HepG2 (cell line): ENCODE results near the gene PCGF2. TPM values are rescaled to one million over a fixed set of nuclear protein-coding genes. Genes with fewer than 3 reads are reported as not detected.

Experiments used
- AHR ChIP-seq: IDR thresholded peaks from 2 replicates; pipeline ENCODE4 v1.6.1; 2018; ENCODE audit warnings: missing genetic modification reagents, missing compliant biosample characterization
- CREB3 ChIP-seq: sonication (generic); formaldehyde crosslinking; IDR thresholded peaks from 2 replicates; pipeline ENCODE4 v1.5.0; 2020; ENCODE audit warnings: missing genetic modification reagents
- GFI1 ChIP-seq: sonication (generic); formaldehyde crosslinking; IDR thresholded peaks from 2 replicates; pipeline ENCODE4 v1.5.0; 2020; ENCODE audit warnings: missing genetic modification reagents, mild to moderate bottlenecking, borderline replicate concordance
- KDM2A ChIP-seq: sonication (generic); formaldehyde crosslinking; IDR thresholded peaks from 2 replicates; pipeline ENCODE4 v1.4.0; 2020; ENCODE audit warnings: low read depth, missing genetic modification reagents, borderline replicate concordance
- MLXIP ChIP-seq: sonication (generic); formaldehyde crosslinking; IDR thresholded peaks from 2 replicates; pipeline ENCODE4 v1.9.0; 2021; ENCODE audit warnings: missing genetic modification reagents, borderline replicate concordance
- MXD1 ChIP-seq: sonication (generic); formaldehyde crosslinking; IDR thresholded peaks from 2 replicates; pipeline ENCODE4 v1.4.0; 2020; ENCODE audit warnings: mild to moderate bottlenecking, missing genetic modification reagents
- PBX3 ChIP-seq: sonication (generic); formaldehyde crosslinking; IDR thresholded peaks from 2 replicates; pipeline ENCODE4 v1.8.1; 2023; ENCODE audit warnings: missing genetic modification reagents, inconsistent platforms, borderline replicate concordance
- PHF5A ChIP-seq: IDR thresholded peaks from one replicate; pipeline ENCODE4 v1.6.1; 2018; ENCODE audit warnings: low read depth, missing genetic modification reagents; ENCODE audit not compliant: unreplicated experiment
- RBFOX2 ChIP-seq: fragments of 200-400 bp; formaldehyde crosslinking; IDR thresholded peaks from 2 replicates; pipeline ENCODE4 v1.6.1; 2017; ENCODE audit warnings: low read depth, mild to moderate bottlenecking, low read length
- TBP ChIP-seq: sonication (generic); formaldehyde crosslinking; IDR thresholded peaks from 2 replicates; pipeline ENCODE4 v1.5.0; 2020; ENCODE audit warnings: missing genetic modification reagents
- TEF ChIP-seq: sonication (generic); formaldehyde crosslinking; IDR thresholded peaks from 2 replicates; pipeline ENCODE4 v1.5.0; 2020; ENCODE audit warnings: missing genetic modification reagents
- ZNF142 ChIP-seq: sonication (generic); formaldehyde crosslinking; IDR thresholded peaks from 2 replicates; pipeline ENCODE4 v1.4.0; 2020; ENCODE audit warnings: missing genetic modification reagents
- ZNF232 ChIP-seq: sonication (generic); formaldehyde crosslinking; IDR thresholded peaks from 2 replicates; pipeline ENCODE4 v1.4.0; 2020; ENCODE audit warnings: missing genetic modification reagents, borderline replicate concordance
- ZNF333 ChIP-seq: sonication (generic); formaldehyde crosslinking; IDR thresholded peaks from 2 replicates; pipeline ENCODE4 v1.4.0; 2020; ENCODE audit warnings: mild to moderate bottlenecking, missing genetic modification reagents, borderline replicate concordance
- ZNF451 ChIP-seq: sonication (generic); formaldehyde crosslinking; IDR thresholded peaks from 2 replicates; pipeline ENCODE4 v1.5.0; 2020; ENCODE audit warnings: mild to moderate bottlenecking, missing genetic modification reagents
- polyA plus RNA-seq, 8 experiments: library from polyadenylated mRNA; depleted of rRNA in 3 of 8; stranded (reverse) in 7 of 8; unstranded in 1 of 8; fragments of >200 nt; fragmentation: Illumina TruSeq in 4 of 8; extraction: Trizol in 4 of 8; gene quantifications; 2 replicates each; pipeline versions ENCODE4 v1.2.1 to v1.2.3, GENCODE V29; 2011 to 2016; ENCODE audit warnings: low read depth in 4 of 8, missing spikeins in 1 of 8, mixed read lengths in 1 of 8; ENCODE audit not compliant: insufficient read depth in 1 of 8
- total RNA-seq, 5 experiments: library from RNA; depleted of rRNA; stranded (reverse); fragments of >200 nt; fragmentation: Illumina TruSeq; extraction: Trizol; gene quantifications; 2 replicates each; pipeline ENCODE4 v1.2.3, GENCODE V29; 2016; ENCODE audit warnings: low read depth in 1 of 5

PCGF2 gene
- total and polyA plus RNA-seq, 2 of the 13 experiments (the other 11 are each of a cell fraction or from before 2014, with no cell fraction given) = 11.6 to 29.4 TPM

- TF ChIP-seq ZNF142 (CRISPR knock-in tag) = peak; percentile 100
- no peak for TF ChIP-seq ZNF232
- TF ChIP-seq PBX3 (CRISPR knock-in tag) = 0 out of 2 replicates have a peak, but pooled peaks have one; percentile 84
- TF ChIP-seq TBP = no peak
- TF ChIP-seq ZNF451 (CRISPR knock-in tag) = 0 out of 2 replicates have a peak, but pooled peaks have one; percentile 4
- TF ChIP-seq CREB3 (CRISPR knock-in tag) = peak; percentile 78; the same call in 1 of the 2 replicates
- peak; percentile 31 for TF ChIP-seq KDM2A (CRISPR knock-in tag)
- TF ChIP-seq GFI1 (CRISPR knock-in tag) = no peak
- 0 out of 2 replicates have a peak, but pooled peaks have one; percentile 30 for TF ChIP-seq AHR (CRISPR knock-in tag)
- TF ChIP-seq ZNF333 (CRISPR knock-in tag) = no peak
- peak; percentile 5; the same call in 1 of the 2 replicates for TF ChIP-seq MXD1
- TF ChIP-seq RBFOX2 = peak; percentile 83
- TF ChIP-seq MLXIP = peak; percentile 65; the same call in 1 of the 2 replicates
- TF ChIP-seq TEF (CRISPR knock-in tag) = peak; percentile 62; the same call in 1 of the 2 replicates
- no peak for TF ChIP-seq PHF5A
These were observed 43.3 kb downstream of the PCGF2 start, which contains the start of gene MLLT6 (continued) for GRCh38 chr17:38704606-38705522.
